ENCODE results near the gene LPCAT1. TPM values are rescaled to one million over a fixed set of nuclear protein-coding genes. Genes with fewer than 3 reads are reported as not detected.

The LPCAT1 gene
- total and polyA plus RNA-seq, 2 donors (not counting 3 experiments of a cell fraction or from before 2014, with no cell fraction given): 28.9 to 57.2 TPM

DNA sequence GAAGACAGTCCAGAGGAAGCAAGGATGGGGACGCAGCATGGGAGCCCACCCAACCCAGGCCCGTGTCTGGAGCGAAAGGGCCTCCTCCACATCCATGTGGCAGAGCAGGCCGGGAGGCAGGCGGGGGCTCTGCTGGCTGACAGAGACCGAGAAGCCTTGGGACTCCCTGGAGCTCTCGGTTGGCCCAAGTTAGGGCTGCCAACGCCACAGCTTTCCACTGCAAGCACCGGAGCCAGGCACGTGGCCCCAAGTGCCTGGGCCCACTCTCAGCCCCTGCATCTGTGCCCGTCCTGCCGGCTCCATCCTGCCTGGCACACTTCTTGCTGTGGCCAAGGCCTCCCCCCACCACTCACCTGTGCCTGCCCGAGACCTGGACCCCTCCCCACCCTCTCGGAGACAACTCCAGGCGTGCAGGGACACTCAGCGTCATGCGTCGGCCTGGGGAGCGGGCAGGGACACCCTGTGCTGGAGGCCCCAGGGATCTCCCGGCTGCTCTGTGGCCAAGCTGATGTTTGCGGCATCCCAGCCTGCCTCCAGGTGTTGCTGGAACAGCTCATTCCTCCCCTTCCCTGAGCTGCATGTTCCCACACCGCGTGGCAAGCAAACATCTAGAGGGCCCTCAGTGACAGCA, 110.0 kb downstream of the LPCAT1 start:
- intact Hi-C loops (cut with micrococcal nuclease): no loop called here
- Histone ChIP-seq H3K4me3 (replicated peaks in 1 of 3; ENCODE audit: insufficient read depth in 1 of 3, low read depth in 1 of 3, low read length in 3 of 3) (no peak overlapping the region), H3K9me3 (replicated peaks; ENCODE audit: control insufficient read depth, insufficient read depth, low read length) (no peaks in the 10 kb centered on the region), H3K9ac (replicated peaks; ENCODE audit: extremely low read depth, insufficient read depth, low read length) (no peak overlapping the region), H3K36me3 (ENCODE audit: control insufficient read depth in 2 of 2, extremely low read depth in 1 of 2, insufficient read depth in 2 of 2, low read length in 2 of 2) (no peaks in the 10 kb centered on the region), H2AFZ (ENCODE audit: low read depth, low read length) (no peak overlapping the region), H3K4me2 (ENCODE audit: insufficient read depth, low read length) (no peak overlapping the region), H3K79me2 (ENCODE audit: control insufficient read depth, insufficient read depth, low read length) (no peaks in the 10 kb centered on the region), H3K27me3 (ENCODE audit: control insufficient read depth in 2 of 2, insufficient read depth in 2 of 2, low read length in 2 of 2) (no peaks in the 10 kb centered on the region), H3K27ac (ENCODE audit: insufficient read depth, low read depth, low read length) (no peak overlapping the region), H4K20me1 (replicated peaks; ENCODE audit: control insufficient read depth, extremely low read depth, insufficient read depth, low read length) (no peaks in the 10 kb centered on the region), H3K9me1 (replicated peaks; ENCODE audit: control insufficient read depth, extremely low read depth, insufficient read depth, low read length) (no peaks in the 10 kb centered on the region), H3K4me1 (ENCODE audit: control insufficient read depth, extremely low read depth, insufficient read depth, low read length) (no peaks in the 10 kb centered on the region)
- ChIA-PET POLR2A (no interaction called here), CTCF (no interaction called here)
- TF ChIP-seq MYC (IDR thresholded peaks at IDR 0.05; ENCODE audit: low read depth, low read length): no peak
- no peak for TF ChIP-seq POLR2AphosphoS5 (IDR thresholded peaks at IDR 0.05; ENCODE audit: insufficient read depth, low read depth, low read length)
- TF ChIP-seq JUN (IDR thresholded peaks at IDR 0.05; ENCODE audit: borderline replicate concordance, insufficient read depth, insufficient read length, low read depth): no peak
- TF ChIP-seq FOS (IDR thresholded peaks at IDR 0.05; ENCODE audit: borderline replicate concordance, insufficient read depth, low read length): no peak
- no peak for TF ChIP-seq GATA2 (IDR thresholded peaks at IDR 0.05; ENCODE audit: insufficient read depth, insufficient read length, low read depth, low read length)
- TF ChIP-seq POLR2A (IDR thresholded peaks at IDR 0.05; ENCODE audit: low read depth, low read length): no peak
- TF ChIP-seq, protein P1, sequence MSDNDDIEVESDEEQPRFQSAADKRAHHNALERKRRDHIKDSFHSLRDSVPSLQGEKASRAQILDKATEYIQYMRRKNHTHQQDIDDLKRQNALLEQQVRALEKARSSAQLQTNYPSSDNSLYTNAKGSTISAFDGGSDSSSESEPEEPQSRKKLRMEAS (IDR thresholded peaks at IDR 0.05; ENCODE audit: insufficient read depth, insufficient read length): no peak
- TF ChIP-seq EZH2 (IDR thresholded peaks at IDR 0.05; ENCODE audit: borderline replicate concordance, low read depth, low read length, severe bottlenecking): no peak
- TF ChIP-seq, protein P2, sequence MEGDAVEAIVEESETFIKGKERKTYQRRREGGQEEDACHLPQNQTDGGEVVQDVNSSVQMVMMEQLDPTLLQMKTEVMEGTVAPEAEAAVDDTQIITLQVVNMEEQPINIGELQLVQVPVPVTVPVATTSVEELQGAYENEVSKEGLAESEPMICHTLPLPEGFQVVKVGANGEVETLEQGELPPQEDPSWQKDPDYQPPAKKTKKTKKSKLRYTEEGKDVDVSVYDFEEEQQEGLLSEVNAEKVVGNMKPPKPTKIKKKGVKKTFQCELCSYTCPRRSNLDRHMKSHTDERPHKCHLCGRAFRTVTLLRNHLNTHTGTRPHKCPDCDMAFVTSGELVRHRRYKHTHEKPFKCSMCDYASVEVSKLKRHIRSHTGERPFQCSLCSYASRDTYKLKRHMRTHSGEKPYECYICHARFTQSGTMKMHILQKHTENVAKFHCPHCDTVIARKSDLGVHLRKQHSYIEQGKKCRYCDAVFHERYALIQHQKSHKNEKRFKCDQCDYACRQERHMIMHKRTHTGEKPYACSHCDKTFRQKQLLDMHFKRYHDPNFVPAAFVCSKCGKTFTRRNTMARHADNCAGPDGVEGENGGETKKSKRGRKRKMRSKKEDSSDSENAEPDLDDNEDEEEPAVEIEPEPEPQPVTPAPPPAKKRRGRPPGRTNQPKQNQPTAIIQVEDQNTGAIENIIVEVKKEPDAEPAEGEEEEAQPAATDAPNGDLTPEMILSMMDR (IDR thresholded peaks at IDR 0.05; ENCODE audit: extremely low read depth in 1 of 2, insufficient read depth in 1 of 2, low read depth in 1 of 2, low read length in 2 of 2): no peak
- FAIRE-seq (no peak), DNase-seq (ENCODE audit: low read depth, low spot score) (no peak)
- no TSS peak for BruUV-seq (replicated peaks)
- dilution Hi-C loops (cut with MboI; ENCODE audit: extremely low pct_ligation_motif_present, low sequenced_read_pairs): no loop called here
